WTC11 (cell line): ENCODE results near the gene MRTFB.

Experiments
- ATF2 ChIP-seq: sonication (generic); formaldehyde crosslinking; IDR thresholded peaks from 2 replicates; pipeline ENCODE4 v1.8.1; 2022; ENCODE audit warnings: low read depth, missing genetic modification reagents, borderline replicate concordance
- ATF6 ChIP-seq: sonication (generic); formaldehyde crosslinking; IDR thresholded peaks from 2 replicates; pipeline ENCODE4 v1.8.1; 2023; ENCODE audit warnings: mild to moderate bottlenecking, missing genetic modification reagents
- CTCF ChIP-seq: fragments of 200-600 bp; IDR thresholded peaks from 2 replicates; pipeline ENCODE4 v1.8.0; 2022; ENCODE audit warnings: antibody characterized with exemption
- ELF4 ChIP-seq: sonication (generic); formaldehyde crosslinking; IDR thresholded peaks from 2 replicates; pipeline ENCODE4 v1.8.1; 2022; ENCODE audit warnings: low read depth, mild to moderate bottlenecking, moderate library complexity, missing genetic modification reagents
- ESRRA ChIP-seq: sonication (generic); formaldehyde crosslinking; IDR thresholded peaks from 2 replicates; pipeline ENCODE4 v1.8.1; 2022; ENCODE audit warnings: mild to moderate bottlenecking, missing genetic modification reagents, borderline replicate concordance
- FOXJ3 ChIP-seq: sonication (generic); formaldehyde crosslinking; IDR thresholded peaks from 2 replicates; pipeline ENCODE4 v1.9.0; 2021; ENCODE audit warnings: missing genetic modification reagents, mild to moderate bottlenecking, borderline replicate concordance
- HMGXB4 ChIP-seq: sonication (generic); formaldehyde crosslinking; IDR thresholded peaks from 2 replicates; pipeline ENCODE4 v1.8.1; 2023; ENCODE audit warnings: mild to moderate bottlenecking, moderate library complexity, missing genetic modification reagents
- MAX ChIP-seq: sonication (generic); formaldehyde crosslinking; IDR thresholded peaks from 2 replicates; pipeline ENCODE4 v1.8.0; 2022; ENCODE audit warnings: mild to moderate bottlenecking, missing genetic modification reagents
- OVOL2 ChIP-seq: fragments of 250-450 bp; sonication (Bioruptor Pico); IDR thresholded peaks from 2 replicates; pipeline ENCODE4 v1.9.0; 2021; ENCODE audit warnings: mild to moderate bottlenecking, borderline replicate concordance
- ZNF138 ChIP-seq: sonication (generic); formaldehyde crosslinking; conservative IDR thresholded peaks from 2 replicates; pipeline ENCODE4 v1.8.1; 2022; ENCODE audit warnings: mild to moderate bottlenecking, moderate library complexity, missing genetic modification reagents
- ZNF281 ChIP-seq: sonication (generic); formaldehyde crosslinking; IDR thresholded peaks from 2 replicates; pipeline ENCODE4 v1.8.0; 2023; ENCODE audit warnings: mild to moderate bottlenecking, missing genetic modification reagents
- ZNF317 ChIP-seq: sonication (generic); formaldehyde crosslinking; IDR thresholded peaks from 2 replicates; pipeline ENCODE4 v1.8.1; 2023; ENCODE audit warnings: low read depth, mild to moderate bottlenecking, moderate library complexity, missing genetic modification reagents, borderline replicate concordance

GRCh38 chr16:14219983-14220382, 148.9 kb downstream of the MRTFB start:
- TF ChIP-seq ELF4 (CRISPR knock-in tag): no peak
- no peak for TF ChIP-seq FOXJ3 (CRISPR knock-in tag)
- TF ChIP-seq CTCF: no peak
- TF ChIP-seq ZNF317 (CRISPR knock-in tag): no peak
- TF ChIP-seq ZNF138 (CRISPR knock-in tag): no peak
- TF ChIP-seq OVOL2: no peak
- TF ChIP-seq ATF6 (CRISPR knock-in tag): no peak
- TF ChIP-seq ZNF281 (CRISPR knock-in tag): no peak
- TF ChIP-seq ESRRA: no peak
- no peak for TF ChIP-seq ATF2 (CRISPR knock-in tag)
- TF ChIP-seq MAX (CRISPR knock-in tag): no peak
- TF ChIP-seq HMGXB4: no peak
